ENCODE results near the gene HTT-AS.

Gene HTT-AS

GRCh38 chr4:3029464-3029863, 44.9 kb downstream of the HTT-AS start:
- no peak for TF ChIP-seq CTCF (IDR thresholded peaks at IDR 0.05; ENCODE audit: low read depth, low read length, missing control alignments)
- no peak for DNase-seq (ENCODE audit: low read depth)
- no peak overlapping the region for H3K4me3 ChIP-seq (ENCODE audit: low read depth, low read length)

- no peak for TF ChIP-seq CTCF (IDR thresholded peaks at IDR 0.05; ENCODE audit: low read depth, low read length, missing control alignments)
- no peak overlapping the region for H3K4me3 ChIP-seq (ENCODE audit: low read depth, low read length)
- DNase-seq (ENCODE audit: low read depth) = no peak
Measured at GRCh38 chr4:3026540-3026939, 47.8 kb downstream of the HTT-AS start.

GRCh38 chr4:3025881-3026280, 48.5 kb downstream of the HTT-AS start:
- TF ChIP-seq CTCF (IDR thresholded peaks at IDR 0.05; ENCODE audit: low read depth, low read length, missing control alignments) = no peak
- DNase-seq (ENCODE audit: low read depth) = no peak
- H3K4me3 ChIP-seq (ENCODE audit: low read depth, low read length) = no peak overlapping the region

- no peak overlapping the region for H3K4me3 ChIP-seq (ENCODE audit: low read depth, low read length)
- no peak for DNase-seq (ENCODE audit: low read depth)
- TF ChIP-seq CTCF (IDR thresholded peaks at IDR 0.05; ENCODE audit: low read depth, low read length, missing control alignments) = no peak
Measured at GRCh38 chr4:3022651-3023050, 51.7 kb downstream of the HTT-AS start.

- H3K4me3 ChIP-seq (ENCODE audit: low read depth, low read length) = no peak overlapping the region
- DNase-seq (ENCODE audit: low read depth) = no peak
- TF ChIP-seq CTCF (IDR thresholded peaks at IDR 0.05; ENCODE audit: low read depth, low read length, missing control alignments) = no peak
Measured at GRCh38 chr4:3022112-3022511, 52.2 kb downstream of the HTT-AS start.

GRCh38 chr4:3021627-3022026, 52.7 kb downstream of the HTT-AS start:
- TF ChIP-seq CTCF (IDR thresholded peaks at IDR 0.05; ENCODE audit: low read depth, low read length, missing control alignments) = no peak
- no peak overlapping the region for H3K4me3 ChIP-seq (ENCODE audit: low read depth, low read length)
- no peak for DNase-seq (ENCODE audit: low read depth)

- DNase-seq (ENCODE audit: low read depth) = no peak
- TF ChIP-seq CTCF (IDR thresholded peaks at IDR 0.05; ENCODE audit: low read depth, low read length, missing control alignments) = no peak
- no peak overlapping the region for H3K4me3 ChIP-seq (ENCODE audit: low read depth, low read length)
Measured at GRCh38 chr4:3021127-3021526, 53.2 kb downstream of the HTT-AS start.
